ENCODE data around the gene EFCAB7. TPM values are rescaled to one million over a fixed set of nuclear protein-coding genes. Genes with fewer than 3 reads are reported as not detected.
A peak's percentile ranks its signal among the peaks of the same experiment; 100 is the strongest.

EFCAB7 gene
- total and polyA plus RNA-seq, 8 donors, result 2.0 to 4.5 (median 3.6) TPM

DNA sequence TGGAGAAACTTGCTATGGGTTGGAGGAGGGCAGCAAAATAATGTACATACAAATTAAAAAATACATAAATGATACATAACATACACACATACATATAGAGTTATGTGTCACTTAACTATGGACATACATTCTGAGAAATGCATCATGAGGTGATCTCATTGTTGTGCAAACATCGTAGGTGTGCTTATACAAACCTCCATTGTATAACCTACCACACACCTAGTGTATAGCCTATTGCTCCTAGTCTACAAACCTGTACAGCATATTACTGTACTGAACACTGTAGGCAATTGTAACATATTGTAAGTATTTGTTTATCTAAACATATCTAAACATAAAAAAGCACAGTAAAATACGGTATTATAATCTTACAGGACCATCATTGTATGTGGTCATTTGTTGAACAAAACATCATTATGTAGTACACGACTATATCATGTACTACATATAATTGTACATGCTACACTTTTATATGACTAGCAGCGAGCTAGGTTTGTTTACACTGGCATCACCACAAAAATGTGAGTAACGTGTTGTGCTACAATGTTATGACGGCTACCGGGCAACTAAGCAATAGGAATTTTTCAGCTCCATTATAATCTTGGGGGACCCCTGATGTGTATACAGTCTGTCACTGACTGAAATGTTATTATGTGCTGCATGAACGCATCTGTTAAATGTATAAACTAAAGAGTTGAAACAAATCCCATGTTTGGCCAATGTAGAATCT lies 35.8 kb upstream of the EFCAB7 start:
- peak; percentile 95 for FAIRE-seq
- TF ChIP-seq CTCF (IDR thresholded peaks at IDR 0.05), result no peak

GRCh38 chr1:63497577-63497976 lies 25.7 kb upstream of the EFCAB7 start:
- no peak for DNase-seq
- no peak for TF ChIP-seq CTCF (IDR thresholded peaks at IDR 0.05)
- H3K9me3 ChIP-seq, result no peaks in the 10 kb centered on the region
- no peaks in the 10 kb centered on the region for H3K27me3 ChIP-seq
- H3K4me3 ChIP-seq, result no peak overlapping the region
- intact Hi-C loops (cut with DNase I), result no loop called here
- ATAC-seq, result no peak
- H3K4me1 ChIP-seq, result no peaks in the 10 kb centered on the region
- H3K36me3 ChIP-seq, result no peaks in the 10 kb centered on the region
- WGBS, 2 donors, result 89 to 96% methylated on average over 2 of the region's 2 CpGs
- no peak overlapping the region for H3K27ac ChIP-seq
- no peak for FAIRE-seq

More for the DNA sequence above, 35.8 kb upstream of the EFCAB7 start:
- Histone ChIP-seq H3K4me3 (no peak overlapping the region), H3K4me1 (no peaks in the 10 kb centered on the region), H3K27ac (no peak overlapping the region), H3K27me3 (no peaks in the 10 kb centered on the region), H3K36me3 (no peaks in the 10 kb centered on the region), H3K9me3 (no peaks in the 10 kb centered on the region)
- intact Hi-C loops (cut with DNase I), result no loop called here
- ATAC-seq (no peak), DNase-seq (no peak)
- 83 to 90% methylated on average over 8 of the region's 8 CpGs for WGBS, 2 donors

GRCh38 chr1:63498106-63498505 lies 25.2 kb upstream of the EFCAB7 start:
- 50 to 97% methylated on average over 1 of the region's 1 CpG for WGBS, 2 donors
- no peak for DNase-seq
- Histone ChIP-seq H3K36me3 (no peaks in the 10 kb centered on the region), H3K4me3 (no peak overlapping the region), H3K27me3 (no peaks in the 10 kb centered on the region), H3K4me1 (no peaks in the 10 kb centered on the region), H3K27ac (no peak overlapping the region), H3K9me3 (no peaks in the 10 kb centered on the region)
- no peak for ATAC-seq
- no peak for FAIRE-seq
- intact Hi-C loops (cut with DNase I), result no loop called here
- TF ChIP-seq CTCF (IDR thresholded peaks at IDR 0.05), result no peak

DNA sequence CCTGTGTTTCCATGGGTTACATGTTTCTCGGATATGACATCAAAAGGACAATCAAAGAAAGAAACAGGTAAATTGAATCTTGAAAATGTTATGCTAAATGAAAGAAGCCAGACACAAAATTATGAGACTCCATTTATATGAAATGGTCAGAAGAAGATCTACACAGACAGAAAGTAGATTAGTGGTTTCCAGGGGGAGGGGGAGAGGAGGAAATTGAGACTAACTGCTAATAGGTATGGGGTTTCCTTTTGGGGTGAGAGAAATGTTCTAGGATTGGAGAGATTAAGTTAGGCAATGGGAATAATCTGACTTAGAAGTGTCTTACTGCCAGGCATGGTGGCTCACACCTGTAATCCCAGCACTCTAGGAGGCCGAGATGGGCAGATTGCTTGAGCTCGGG lies 22.1 kb upstream of the EFCAB7 start:
- no peak for TF ChIP-seq CTCF (IDR thresholded peaks at IDR 0.05)
- H3K27ac ChIP-seq, result no peak overlapping the region
- FAIRE-seq (no peak), DNase-seq (no peak), ATAC-seq (no peak)
- intact Hi-C loops (cut with DNase I), result no loop called here
- H3K9me3 ChIP-seq, result no peaks in the 10 kb centered on the region
- no peaks in the 10 kb centered on the region for H3K27me3 ChIP-seq
- H3K4me1 ChIP-seq, result no peaks in the 10 kb centered on the region
- H3K4me3 ChIP-seq, result no peak overlapping the region
- 93 to 96% methylated on average over 3 of the region's 3 CpGs for WGBS, 2 donors
- no peaks in the 10 kb centered on the region for H3K36me3 ChIP-seq

DNA sequence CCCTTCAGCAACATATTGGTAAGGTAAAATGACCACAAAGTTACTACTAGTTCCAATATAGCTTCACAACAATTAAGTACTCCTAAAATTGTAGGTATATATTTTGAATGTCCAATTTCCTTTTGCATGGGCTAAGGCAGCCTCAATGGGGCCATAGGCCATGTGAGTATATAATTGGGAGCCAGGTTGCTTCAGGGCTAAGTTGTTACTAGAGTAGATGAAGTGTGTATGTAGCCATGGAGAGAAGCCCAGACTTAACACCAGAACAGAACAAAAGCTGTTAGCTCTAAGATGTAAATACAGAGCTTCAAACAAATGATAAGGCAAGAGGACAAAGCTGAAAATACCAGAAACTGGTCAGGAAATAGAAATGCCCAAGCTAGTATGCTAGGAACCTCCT lies 16.5 kb upstream of the EFCAB7 start:
- Histone ChIP-seq H3K4me1 (no peaks in the 10 kb centered on the region), H3K27me3 (no peaks in the 10 kb centered on the region), H3K4me3 (no peak overlapping the region), H3K9me3 (no peaks in the 10 kb centered on the region), H3K36me3 (no peaks in the 10 kb centered on the region), H3K27ac (no peak overlapping the region)
- no peak for TF ChIP-seq CTCF (IDR thresholded peaks at IDR 0.05)
- ATAC-seq (no peak), DNase-seq (no peak), FAIRE-seq (no peak)
- intact Hi-C loops (cut with DNase I), result no loop called here

Measured in pancreas (tissue), 10 donors.